Skin of body (tissue), 2 donors: ENCODE data around the gene COLEC11. TPM values are rescaled to one million over a fixed set of nuclear protein-coding genes. Genes with fewer than 3 reads are reported as not detected.

Experiments used
- DNase-seq: peaks from one replicate; lab custom pipeline; 2025; lab: John Stamatoyannopoulos, UW
- total RNA-seq: library from RNA; depleted of rRNA; stranded (reverse); fragments of >200 nt; gene quantifications from one replicate; pipeline ENCODE4 v1.2.3, GENCODE V29; 2014

COLEC11 gene
- total RNA-seq, 1 donor from 2014 or later = not detected

- no peak for DNase-seq
Measured at GRCh38 chr2:3670376-3670775, 75.5 kb downstream of the COLEC11 start.

GRCh38 chr2:3670941-3671340, 76.0 kb downstream of the COLEC11 start:
- no peak for DNase-seq

GRCh38 chr2:3672861-3673678, 78.2 kb downstream of the COLEC11 start:
- no peak for DNase-seq

- DNase-seq = no peak
Measured at GRCh38 chr2:3674066-3674845, 79.3 kb downstream of the COLEC11 start.

GRCh38 chr2:3675687-3676086, 80.8 kb downstream of the COLEC11 start:
- no peak for DNase-seq

- DNase-seq = no peak
Measured at GRCh38 chr2:3677436-3677835, 82.5 kb downstream of the COLEC11 start.

GRCh38 chr2:3678212-3678611, 83.3 kb downstream of the COLEC11 start:
- DNase-seq = no peak

- no peak for DNase-seq
Measured at GRCh38 chr2:3679180-3679579, 84.3 kb downstream of the COLEC11 start.

GRCh38 chr2:3679616-3680393, 84.9 kb downstream of the COLEC11 start:
- DNase-seq = no peak

GRCh38 chr2:3680548-3681345, 85.8 kb downstream of the COLEC11 start:
- no peak for DNase-seq

GRCh38 chr2:3681625-3682024, 86.7 kb downstream of the COLEC11 start:
- no peak for DNase-seq

GRCh38 chr2:3682811-3683210, 87.9 kb downstream of the COLEC11 start:
- DNase-seq = no peak

GRCh38 chr2:3683748-3684454, 89.0 kb downstream of the COLEC11 start:
- DNase-seq = no peak

GRCh38 chr2:3689998-3690748, 95.3 kb downstream of the COLEC11 start:
- no peak for DNase-seq

GRCh38 chr2:3692375-3692774, 97.5 kb downstream of the COLEC11 start:
- no peak for DNase-seq
